NCI-H1436 (cell line): Measurements from ENCODE around the gene AUTS2.
A peak's percentile ranks its signal among the peaks of the same experiment; 100 is the strongest.
"Not testable (repeated sequence)": the region's sequence is repeated elsewhere in the genome, so short reads cannot be mapped to it uniquely, and the experiment has no call there.

Experiments
- DNase-seq: peaks from one replicate; lab custom pipeline; 2025; lab: John Stamatoyannopoulos, UW

Gene AUTS2

DNA sequence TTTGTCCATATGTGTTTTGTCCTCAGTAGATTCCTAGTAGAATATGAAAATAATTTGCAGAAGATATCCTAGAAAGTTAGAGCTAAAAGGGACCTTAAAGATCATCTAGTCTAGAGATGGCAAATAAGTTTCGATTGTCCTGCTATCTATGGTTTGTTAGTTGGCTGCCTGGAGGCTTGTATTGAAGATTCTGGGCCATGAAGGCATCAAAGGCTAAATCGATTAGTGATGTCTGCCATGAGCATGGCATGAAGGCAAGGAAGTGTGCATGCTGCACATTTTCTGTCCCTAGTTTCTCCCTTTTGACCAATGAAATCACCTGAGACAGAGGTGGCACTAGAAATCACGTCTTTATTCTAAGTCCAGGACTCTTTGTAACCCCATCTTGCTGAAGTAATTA lies 979.9 kb downstream of the AUTS2 start:
- DNase-seq, result no peak

DNA sequence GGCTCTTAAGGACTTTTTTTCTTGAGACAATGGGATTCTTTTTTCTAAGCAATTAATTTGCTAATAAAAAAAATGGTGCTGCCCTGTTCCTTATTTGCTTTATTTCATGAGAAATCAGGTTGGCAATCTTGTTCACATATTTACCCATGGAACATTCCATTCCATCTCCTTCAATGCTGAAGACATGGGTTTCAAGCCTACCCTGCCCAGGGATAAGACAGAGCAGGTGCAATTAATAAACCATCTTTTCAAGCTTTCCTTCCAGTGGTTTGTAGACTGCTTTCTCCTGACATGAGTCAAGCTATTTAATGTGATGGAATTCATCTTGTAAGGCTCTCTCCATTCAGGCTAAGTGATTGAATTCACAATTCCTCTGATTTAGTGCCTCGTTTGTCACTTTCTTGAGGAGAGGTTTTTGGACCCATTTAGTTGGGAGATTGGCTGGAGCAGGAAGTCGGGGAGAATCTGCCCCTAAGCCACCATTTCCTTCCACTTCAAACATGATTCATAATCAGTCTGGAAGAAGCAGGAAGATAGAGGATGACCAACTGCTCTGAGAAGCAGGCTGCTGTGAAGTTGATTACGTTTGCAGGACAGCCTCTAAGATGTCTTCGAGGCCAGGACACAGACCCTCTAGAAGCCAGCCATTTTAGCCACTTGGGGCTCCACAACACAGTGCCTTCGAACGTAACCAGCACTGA lies 981.3 kb downstream of the AUTS2 start:
- DNase-seq, result no peak

- DNase-seq, result no peak
These were observed 981.9 kb downstream of the AUTS2 start for GRCh38 chr7:70580161-70580560.

DNA sequence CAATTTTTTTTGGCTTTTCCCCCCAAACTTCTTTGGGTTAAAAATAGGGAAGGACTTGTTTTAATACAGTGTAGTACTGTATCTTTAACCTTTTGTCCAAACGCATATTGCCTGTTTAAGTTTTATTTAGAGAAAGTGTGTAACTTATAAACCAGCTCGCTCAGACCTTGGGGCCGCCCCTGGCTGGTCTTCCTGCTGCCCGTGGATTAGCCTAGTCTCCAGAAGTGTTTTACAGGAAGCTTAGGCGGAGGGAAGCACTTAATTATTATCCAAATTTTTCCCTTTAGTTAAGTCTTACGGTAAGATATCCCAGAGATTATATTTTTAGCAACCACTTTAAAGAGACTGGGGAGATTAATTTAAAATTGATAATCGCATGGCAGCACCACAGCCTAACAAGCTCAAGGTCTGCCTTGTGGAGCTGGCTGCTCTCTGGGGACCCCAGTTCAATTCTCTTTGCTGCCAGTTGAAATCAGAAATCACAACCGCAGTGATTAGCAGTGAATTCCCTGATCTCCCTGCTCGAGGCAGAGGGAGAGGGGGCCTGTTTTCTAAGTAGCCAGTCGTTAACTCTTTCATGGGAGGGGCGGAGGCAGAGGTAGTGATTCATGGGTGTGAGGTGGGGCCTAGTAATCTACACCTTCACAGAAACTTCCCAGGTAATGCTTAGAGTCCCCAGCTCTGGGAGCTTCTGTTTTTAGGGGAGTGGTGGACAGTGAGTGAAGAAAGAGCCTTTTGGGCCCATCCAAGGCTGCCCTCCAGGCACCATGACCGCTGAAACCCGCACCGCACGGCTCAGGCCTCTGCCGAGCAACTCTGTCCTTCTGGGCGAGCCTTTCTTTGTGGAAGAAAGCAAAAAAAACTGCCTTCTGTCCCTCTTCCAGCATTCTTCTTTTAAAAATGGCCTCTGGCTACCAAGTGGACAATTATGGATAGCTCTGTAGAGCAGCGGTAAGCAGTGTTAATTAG lies 984.9 kb downstream of the AUTS2 start:
- no peak for DNase-seq

DNA sequence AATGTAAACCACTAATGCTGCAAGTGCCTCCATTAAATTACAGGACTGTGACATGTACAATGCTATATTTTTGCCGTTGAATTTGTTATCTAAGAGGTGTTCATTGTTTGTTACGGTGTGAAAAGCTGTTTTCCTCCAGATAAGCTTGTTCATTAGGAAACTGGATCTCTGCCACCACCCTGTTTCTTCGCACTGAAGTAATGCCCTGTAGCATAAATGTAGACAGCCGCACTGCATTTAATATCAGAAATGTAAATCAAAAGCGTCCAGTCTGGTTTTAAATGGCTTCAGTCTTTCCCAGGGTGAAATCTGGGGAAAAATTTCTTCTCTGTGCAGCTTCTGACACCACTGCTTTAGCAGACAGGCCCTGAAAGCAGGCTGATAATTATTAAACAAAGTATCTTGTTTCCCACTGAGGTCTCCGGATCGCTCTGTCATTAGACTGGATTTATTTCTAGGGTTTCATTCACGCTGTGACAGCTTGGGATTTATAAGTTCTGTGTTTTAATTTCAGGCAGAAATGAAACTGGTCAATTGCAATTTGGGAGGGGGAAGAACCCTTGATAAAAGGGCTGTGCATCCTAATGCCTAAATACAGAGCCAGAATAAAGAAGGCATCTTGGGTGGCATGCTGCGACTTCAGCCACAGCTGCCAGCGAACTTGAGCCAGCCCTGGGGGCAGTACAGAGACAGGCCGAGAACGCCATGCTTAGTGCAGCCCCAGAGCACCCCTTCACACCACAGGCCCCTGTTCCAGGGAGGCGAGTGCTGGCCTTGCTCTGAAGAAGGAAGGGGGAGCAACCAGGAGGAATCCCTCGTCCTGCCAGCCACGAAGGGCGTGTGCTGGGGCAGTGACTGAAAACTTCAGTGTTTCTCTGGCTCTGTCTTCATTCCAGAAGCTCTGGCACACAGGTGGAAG lies 985.9 kb downstream of the AUTS2 start:
- DNase-seq, result no peak

DNA sequence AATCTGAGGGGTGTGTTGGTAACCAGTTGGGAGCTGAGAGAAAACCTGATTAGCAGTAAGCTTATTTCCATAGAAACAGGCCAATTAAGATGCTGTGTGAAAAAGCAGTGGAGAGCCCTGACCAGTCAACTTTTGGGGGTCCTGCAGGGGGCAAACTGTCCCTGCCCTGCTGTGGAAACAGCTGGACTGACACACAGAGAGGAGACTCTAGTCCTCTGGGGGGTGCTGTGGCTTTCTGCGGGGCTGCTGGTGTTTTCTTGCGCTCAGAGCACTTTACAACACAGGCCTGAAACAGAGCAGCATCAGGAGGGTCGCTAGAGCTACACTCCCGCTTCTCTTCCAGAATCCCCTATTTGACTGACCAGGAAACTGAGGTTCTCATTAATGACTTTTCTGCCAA lies 986.8 kb downstream of the AUTS2 start:
- no peak for DNase-seq

DNA sequence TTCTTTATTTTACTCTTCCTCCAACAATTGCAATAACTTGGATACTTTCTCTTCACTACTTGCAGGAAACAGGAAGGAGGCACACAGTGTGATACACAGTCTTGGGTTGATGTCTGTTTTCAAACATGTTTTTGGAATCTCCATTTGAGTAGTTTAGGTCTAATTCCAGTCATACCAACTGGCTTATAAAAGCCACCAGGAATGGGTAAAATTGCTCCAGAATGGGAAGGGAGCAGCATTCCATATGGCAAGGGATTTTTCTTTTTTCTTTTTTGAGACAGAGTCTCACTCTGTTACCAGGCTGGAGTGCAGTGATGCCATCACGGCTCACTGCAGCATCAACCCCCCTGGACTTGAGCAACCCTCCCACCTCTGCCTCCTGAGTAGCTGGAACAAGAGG lies 988.5 kb downstream of the AUTS2 start:
- no peak for DNase-seq

- DNase-seq, result no peak
These were observed 989.5 kb downstream of the AUTS2 start for GRCh38 chr7:70587739-70588138.

DNA sequence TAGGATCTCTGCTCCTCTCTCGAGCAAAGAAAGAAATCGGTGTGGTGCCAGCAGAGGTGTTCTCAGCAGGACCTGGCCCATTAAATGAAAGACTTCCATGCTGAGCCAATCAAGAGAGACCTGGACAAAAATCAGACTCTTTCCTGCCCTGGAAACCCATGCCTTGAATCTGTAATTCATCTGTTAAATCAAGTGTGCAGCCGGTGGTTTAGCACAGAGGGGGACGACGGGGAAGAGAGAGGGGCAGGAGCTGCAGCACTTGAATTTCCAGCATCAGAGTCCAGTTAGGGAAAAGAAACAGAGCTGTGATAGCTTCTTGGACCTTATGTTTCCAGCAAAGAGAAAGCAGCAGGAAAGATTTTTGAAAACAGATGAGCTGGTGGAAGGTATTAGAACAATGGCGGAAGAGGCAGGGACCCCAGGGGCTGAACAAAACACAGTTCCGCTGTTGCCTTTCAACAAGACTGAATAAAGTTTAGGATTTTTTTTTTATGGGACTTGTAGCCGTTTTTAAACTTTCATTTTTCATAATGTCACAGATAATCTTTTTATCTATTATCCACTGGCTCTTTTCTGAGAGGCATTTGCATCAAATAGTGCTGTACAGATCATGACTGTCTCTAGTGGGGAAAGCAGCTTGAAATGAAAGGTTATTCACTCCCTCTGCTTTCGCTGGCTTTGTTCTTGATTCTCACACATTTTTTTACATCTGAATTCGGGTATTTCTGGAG lies 990.1 kb downstream of the AUTS2 start:
- DNase-seq, result no peak

DNA sequence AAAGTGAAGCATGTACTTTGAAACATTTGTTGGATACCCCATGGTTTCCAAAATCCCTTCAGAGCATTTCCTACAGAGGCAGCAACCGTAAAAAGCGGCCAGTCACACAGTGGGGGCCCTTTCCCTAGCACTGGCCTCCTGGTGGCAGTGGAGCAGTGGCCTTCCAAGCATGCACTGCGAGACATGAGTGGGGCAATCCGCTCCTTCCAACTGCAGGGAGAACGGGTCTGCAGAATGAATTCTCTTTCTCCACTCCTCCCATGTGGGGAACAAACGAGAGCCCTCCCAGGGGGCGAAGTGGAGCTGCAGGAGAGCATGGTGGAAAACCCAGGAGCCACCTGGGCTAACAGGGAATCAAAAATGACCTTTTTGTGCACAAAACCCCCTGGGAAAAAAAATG lies 990.7 kb downstream of the AUTS2 start:
- DNase-seq, result no peak

DNA sequence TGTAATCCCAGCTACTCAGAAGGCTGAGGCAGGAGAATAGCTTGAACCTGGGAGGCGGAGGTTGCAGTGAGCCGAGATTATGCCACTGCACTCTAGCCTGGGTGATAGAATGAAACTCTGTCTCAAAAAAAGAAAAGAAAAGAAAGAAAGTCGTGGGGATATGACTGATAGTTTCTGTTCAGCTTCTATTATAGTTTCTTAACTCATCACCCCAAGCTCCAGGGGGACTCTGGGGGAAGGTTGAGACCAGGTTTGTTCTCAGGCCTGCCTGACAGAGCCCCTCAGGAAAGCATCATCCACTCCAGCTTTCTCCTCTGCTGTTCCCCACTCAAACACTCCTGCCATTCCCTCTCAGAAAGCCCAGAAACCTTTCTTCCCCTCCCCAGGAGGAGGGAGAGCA lies 991.3 kb downstream of the AUTS2 start:
- no peak for DNase-seq

GRCh38 chr7:70590126-70590854 lies 992.0 kb downstream of the AUTS2 start:
- DNase-seq, result no peak

- no peak for DNase-seq
These were observed 993.4 kb downstream of the AUTS2 start for GRCh38 chr7:70591643-70592042.

DNA sequence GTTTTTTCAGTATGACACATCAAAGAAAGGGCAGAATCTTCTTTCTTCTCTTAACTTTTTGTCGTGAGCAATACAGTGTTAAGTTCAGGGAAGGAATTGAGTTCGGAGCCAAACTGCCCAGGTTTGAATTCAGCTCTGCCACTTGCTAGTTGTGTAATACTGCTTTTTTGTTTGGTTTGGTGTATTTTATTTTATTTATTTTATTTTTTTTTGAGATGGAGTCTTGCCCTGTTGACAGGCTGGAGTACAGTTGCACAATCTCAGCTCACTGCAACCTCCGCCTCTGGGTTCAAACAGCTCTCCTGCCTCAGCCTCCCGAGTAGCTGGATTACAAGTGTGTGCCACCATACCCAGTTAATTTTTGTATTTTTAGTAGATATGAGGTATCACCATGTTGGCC lies 993.9 kb downstream of the AUTS2 start:
- no peak for DNase-seq

GRCh38 chr7:70594170-70594569 lies 995.9 kb downstream of the AUTS2 start:
- DNase-seq, result no peak

DNA sequence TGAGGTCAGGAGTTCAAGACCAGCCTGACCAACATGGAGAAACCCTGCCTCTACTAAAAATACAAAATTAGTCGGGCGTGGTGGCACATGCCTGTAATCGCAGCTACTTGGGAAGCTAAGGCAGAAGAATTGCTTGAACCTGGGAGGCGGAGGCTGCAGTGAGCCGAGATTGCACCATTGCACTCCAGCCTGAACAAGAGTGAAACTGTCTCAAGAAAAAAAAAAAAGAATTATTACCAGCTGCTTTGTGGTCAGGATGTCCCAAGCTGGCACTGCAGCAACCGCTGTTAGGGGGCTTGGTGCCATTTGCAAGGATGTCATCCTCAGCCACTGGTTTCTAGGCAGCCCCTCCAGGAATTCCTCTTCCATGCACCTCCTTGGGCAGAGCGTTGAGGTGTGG lies 996.6 kb downstream of the AUTS2 start:
- not testable (repeated sequence) for DNase-seq

GRCh38 chr7:70595370-70595754 lies 997.1 kb downstream of the AUTS2 start:
- no peak for DNase-seq

DNA sequence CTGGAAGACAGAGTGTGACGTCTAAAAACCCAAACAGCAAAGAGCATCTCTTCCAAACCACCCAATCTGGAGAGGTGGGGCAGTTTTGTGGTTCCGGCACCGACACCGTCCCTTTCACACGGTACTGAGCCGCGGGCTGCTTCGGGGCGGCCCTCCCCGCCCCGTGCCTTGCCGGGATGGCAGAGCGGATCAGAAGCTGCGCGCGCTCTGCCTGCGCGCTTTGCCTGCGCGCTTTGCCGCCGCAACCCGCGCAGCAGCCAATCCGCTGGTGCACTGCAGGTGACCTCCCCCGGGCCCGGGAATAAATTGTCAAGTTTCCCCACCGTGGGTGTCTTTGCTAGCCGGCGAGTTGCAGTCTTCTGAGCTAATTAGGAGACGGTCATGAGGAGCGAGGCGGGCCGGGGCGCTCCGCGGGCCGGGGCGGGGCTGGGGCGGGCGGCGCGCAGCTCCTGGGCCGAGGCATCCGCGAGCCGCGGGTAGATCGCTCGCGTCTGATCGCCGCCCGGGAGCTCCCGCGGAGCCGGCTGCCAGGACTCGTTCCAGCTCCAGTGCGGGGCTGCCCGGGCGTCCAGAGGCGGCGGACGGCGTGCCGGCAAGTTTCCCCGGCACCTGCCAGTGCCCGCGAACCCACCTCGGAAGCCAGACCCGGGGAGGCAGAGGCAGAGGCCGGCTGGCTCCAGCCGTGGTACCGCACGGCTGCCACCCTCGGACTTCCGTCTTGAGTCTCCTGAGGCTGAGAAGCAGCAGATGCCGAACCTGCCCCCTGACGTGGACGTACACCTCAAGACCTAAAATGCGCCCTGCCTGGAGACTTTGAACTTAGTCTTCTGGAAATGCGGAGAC lies 997.7 kb downstream of the AUTS2 start:
- DNase-seq, result peak; percentile 14

DNA sequence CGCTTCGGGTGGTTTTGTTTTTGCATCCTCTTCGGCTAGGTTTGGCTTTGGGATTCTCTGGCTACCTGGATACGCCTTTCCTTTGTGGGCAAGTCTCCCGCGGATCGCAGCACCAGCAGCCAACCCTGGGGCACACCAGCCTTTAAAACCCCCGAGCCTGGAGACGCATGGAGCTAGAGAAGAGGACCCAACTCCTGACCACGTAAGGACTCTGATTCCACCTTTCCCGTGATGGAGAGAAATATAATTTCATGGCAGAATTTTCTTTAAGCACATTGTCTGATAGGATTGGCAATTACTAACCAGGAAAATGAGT lies 998.3 kb downstream of the AUTS2 start:
- DNase-seq, result no peak

DNA sequence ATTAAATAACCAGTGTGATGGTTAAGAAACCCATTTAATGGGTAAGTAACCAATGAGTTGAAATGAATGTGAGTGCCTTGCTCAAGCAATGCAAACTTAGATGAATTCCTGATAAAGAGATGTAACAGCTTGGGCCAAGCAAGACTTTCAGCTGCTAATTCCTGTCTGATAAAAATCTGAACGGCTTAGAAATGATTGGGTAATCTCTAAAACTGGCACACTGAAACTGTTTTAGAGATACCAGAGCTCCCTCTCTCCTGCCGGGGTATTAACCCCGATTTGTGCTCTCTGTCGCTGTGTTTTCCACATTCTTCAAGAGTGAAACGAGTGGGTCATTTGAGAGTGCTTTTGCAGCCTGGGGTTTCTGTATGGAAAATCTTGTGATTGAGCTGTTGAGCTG lies 998.8 kb downstream of the AUTS2 start:
- DNase-seq, result no peak
